NT2/D1 (cell line): Measurements from ENCODE around the gene TSPAN8.

ENCODE experiments used
- SUZ12 ChIP-seq: IDR thresholded peaks from 2 replicates; pipeline ENCODE4 v1.6.1; 2011; ENCODE audit not compliant: insufficient read length, insufficient read depth; ENCODE audit errors: extremely low read depth
- YY1 ChIP-seq: IDR thresholded peaks from 2 replicates; pipeline ENCODE4 v1.6.1; 2011; ENCODE audit not compliant: insufficient read length, insufficient read depth
- ZNF274 ChIP-seq: IDR thresholded peaks from 2 replicates; pipeline ENCODE4 v1.6.1; 2011; ENCODE audit warnings: mild to moderate bottlenecking, low read depth, low read length

DNA sequence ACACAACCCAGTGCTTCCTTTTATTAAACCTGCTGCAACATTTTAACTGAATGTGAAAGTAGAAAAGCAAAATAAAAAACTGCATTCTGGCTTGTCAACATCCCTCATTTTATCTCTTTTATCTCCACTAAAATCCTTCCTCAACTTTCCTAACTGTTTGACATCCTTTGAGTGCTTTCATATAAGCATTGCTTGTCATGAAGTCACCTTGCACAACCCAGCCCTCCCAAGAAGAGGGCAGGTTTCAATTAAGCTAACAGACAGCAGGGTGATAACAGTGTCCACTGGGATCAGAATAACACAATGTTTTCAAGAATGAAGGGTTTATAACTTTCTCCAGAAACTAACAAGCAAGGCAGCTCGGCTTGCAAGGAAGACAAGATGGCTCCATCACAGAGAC is 16.3 kb upstream of the TSPAN8 start:
- no peak for TF ChIP-seq ZNF274
- no peak for TF ChIP-seq YY1
- no peak for TF ChIP-seq SUZ12
